SK-N-MC (cell line): ENCODE measurements around the gene LCN10.
A peak's percentile ranks its signal among the peaks of the same experiment; 100 is the strongest.

Experiments used
- EZH2 ChIP-seq: fragments of 200-600 bp; sonication (generic); IDR thresholded peaks from one replicate; pipeline ENCODE4 v1.6.1; 2017; ENCODE audit warnings: antibody characterized with exemption
- POLR2AphosphoS5 ChIP-seq: IDR thresholded peaks from 2 replicates; pipeline ENCODE4 v1.6.1; 2012; ENCODE audit warnings: mild to moderate bottlenecking, low read depth, low read length, borderline replicate concordance

- TF ChIP-seq EZH2 (no peak), POLR2AphosphoS5 (peak; percentile 94)
Observed at GRCh38 chr9:136790640-136791515, 48.1 kb upstream of the LCN10 start, which contains the start of gene TMEM141.
